GM12892 (cell line): ENCODE data around the gene CFAP53.

Source experiments
- POLR2A ChIP-seq: IDR thresholded peaks from 2 replicates; pipeline ENCODE4 v1.6.1; 2011; ENCODE audit warnings: low read depth, low read length, control low read depth
- POLR2AphosphoS5 ChIP-seq: IDR thresholded peaks from 2 replicates; pipeline ENCODE4 v1.6.1; 2011; ENCODE audit warnings: low read depth, low read length, control low read depth
- TAF1 ChIP-seq: IDR thresholded peaks from 2 replicates; pipeline ENCODE4 v1.6.1; 2011; ENCODE audit warnings: low read depth, mild to moderate bottlenecking, control low read depth, low read length, borderline replicate concordance

DNA sequence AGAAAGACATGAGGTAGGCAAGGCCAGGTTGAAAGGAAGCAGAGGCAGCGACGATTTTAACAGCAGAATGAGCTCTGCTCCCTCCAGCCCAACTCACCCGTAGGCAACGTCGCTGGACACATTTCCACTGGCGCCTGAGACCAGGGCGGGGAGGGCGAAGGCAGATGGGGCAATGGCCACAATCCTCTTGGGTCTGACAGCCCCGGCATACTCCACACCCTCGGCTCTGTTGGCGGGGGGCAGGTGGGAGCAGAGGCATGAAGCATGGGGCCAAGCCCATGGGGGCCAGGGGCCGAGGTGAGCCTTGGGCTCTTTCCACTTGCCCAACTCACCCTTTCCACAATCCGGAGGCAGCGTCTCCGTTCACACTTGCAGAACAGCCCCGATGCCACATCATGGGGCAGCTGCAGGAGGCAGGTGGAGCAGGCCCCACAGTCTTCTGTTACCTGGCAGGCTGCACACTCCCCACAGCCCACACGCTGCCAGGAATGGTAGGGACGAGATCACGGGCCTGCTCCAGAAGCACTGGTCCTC lies 9.3 kb upstream of the CFAP53 start:
- TF ChIP-seq POLR2A (no peak), TAF1 (no peak), POLR2AphosphoS5 (no peak)
